Nephron (organoid): ENCODE measurements around the gene FGF2.

Experiments used
- H3K27ac Mint-ChIP-seq, 3 experiments: 2 replicates each; pipeline ENCODE4 v1.8.0; 2020; ENCODE audit warnings: mixed read lengths in 3 of 3, mild to moderate bottlenecking in 2 of 3, moderate library complexity in 1 of 3
- H3K27me3 Mint-ChIP-seq: 2 replicates; pipeline ENCODE4 v1.8.0; 2021; ENCODE audit warnings: low read depth, mild to moderate bottlenecking, moderate library complexity, mixed read lengths
- H3K36me3 Mint-ChIP-seq: 2 replicates; pipeline ENCODE4 v1.8.0; 2020; ENCODE audit warnings: low read depth, mixed read lengths
- H3K4me1 Mint-ChIP-seq: 2 replicates; pipeline ENCODE4 v1.8.0; 2020; ENCODE audit warnings: mixed read lengths
- H3K4me3 Mint-ChIP-seq, 3 experiments: 2 replicates each; pipeline ENCODE4 v1.8.0; 2020; ENCODE audit warnings: mild to moderate bottlenecking in 3 of 3, mixed read lengths in 3 of 3, moderate library complexity in 2 of 3
- H3K9me3 Mint-ChIP-seq: 2 replicates; pipeline ENCODE4 v1.8.0; 2020; ENCODE audit warnings: mixed read lengths
- TF ChIP-seq, protein P1 (sequence below), 3 experiments: fragments of 200-600 bp; sonication (generic); IDR thresholded peaks; one replicate each; pipeline ENCODE4 v1.5.0; 2021; ENCODE audit warnings: antibody characterized with exemption in 3 of 3; ENCODE audit not compliant: unreplicated experiment in 3 of 3

The FGF2 gene

DNA sequence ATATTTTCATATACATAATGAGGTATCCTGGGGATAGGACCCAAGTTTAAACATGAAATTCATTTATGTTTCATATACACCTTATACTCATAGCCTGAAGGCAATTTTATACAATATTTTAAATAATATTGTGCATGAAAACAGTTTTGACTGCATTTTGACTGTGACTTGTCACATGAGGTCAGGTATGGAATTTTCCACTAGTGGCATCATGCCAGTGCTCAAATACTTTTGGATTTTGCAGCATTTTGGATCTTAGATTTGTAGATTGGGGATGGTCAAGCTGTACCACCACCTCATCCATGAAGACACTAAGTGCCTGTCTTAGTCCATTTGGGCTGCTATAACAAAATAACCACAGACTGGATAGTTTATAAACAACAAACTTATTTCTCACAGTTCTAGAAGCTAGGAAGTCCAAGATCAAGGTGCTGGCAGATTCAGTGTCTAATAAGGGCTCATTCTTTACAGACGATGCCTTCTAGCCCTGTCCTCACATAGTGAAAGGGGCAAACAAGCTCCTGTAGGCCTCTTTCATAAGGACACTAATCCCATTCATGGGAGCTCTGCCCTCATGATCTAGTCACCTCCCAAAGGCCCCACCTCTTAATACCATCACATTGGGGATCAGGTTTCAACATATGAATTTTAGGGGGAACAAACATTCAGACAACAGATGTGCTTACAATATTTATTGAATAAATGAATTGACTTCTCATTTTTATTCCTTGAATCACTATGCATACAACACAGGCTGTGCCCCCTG lies 86.4 kb downstream of the FGF2 start:
- no peak overlapping the region for H3K4me3 Mint-ChIP-seq
- H3K27ac Mint-ChIP-seq = no peak overlapping the region
- TF ChIP-seq, protein P1, sequence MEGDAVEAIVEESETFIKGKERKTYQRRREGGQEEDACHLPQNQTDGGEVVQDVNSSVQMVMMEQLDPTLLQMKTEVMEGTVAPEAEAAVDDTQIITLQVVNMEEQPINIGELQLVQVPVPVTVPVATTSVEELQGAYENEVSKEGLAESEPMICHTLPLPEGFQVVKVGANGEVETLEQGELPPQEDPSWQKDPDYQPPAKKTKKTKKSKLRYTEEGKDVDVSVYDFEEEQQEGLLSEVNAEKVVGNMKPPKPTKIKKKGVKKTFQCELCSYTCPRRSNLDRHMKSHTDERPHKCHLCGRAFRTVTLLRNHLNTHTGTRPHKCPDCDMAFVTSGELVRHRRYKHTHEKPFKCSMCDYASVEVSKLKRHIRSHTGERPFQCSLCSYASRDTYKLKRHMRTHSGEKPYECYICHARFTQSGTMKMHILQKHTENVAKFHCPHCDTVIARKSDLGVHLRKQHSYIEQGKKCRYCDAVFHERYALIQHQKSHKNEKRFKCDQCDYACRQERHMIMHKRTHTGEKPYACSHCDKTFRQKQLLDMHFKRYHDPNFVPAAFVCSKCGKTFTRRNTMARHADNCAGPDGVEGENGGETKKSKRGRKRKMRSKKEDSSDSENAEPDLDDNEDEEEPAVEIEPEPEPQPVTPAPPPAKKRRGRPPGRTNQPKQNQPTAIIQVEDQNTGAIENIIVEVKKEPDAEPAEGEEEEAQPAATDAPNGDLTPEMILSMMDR (IDR thresholded peaks at IDR 0.05; ENCODE audit: unreplicated experiment in 3 of 3) = no peak
- peaks cover 20% of the 10 kb centered on the region for H3K36me3 Mint-ChIP-seq
- no peaks in the 10 kb centered on the region for H3K9me3 Mint-ChIP-seq
- no peaks in the 10 kb centered on the region for H3K4me1 Mint-ChIP-seq
- no peaks in the 10 kb centered on the region for H3K27me3 Mint-ChIP-seq

DNA sequence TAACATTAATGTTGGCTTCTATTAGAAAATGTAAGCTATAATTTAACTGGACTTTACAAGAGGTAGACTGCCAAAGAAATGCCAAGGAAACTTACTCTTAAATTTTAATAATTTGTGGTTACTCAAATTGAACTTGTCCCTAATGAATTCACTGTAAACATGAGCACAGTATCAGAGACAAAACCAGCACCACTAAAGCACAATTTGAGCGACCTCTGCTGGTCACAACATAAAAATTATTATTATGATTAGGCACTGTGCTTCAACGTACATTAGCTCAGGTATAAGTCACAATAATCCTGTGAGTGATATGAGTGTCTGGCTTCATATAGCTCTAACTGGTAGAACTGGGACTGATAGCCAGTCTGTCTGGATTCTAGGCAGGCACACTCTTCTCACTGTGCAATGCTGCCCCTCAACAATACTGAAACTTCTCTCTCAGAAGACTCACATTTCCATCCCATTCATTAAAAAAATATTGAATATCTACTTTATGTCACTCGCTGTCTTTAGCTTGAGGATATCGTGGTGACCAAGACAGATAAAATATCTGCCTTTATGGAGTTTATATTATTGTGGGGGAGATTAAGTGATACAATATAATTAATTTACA lies 87.8 kb downstream of the FGF2 start:
- Mint-ChIP-seq H3K27ac (no peak overlapping the region), H3K36me3 (peaks cover 15% of the 10 kb centered on the region), H3K9me3 (no peaks in the 10 kb centered on the region), H3K4me3 (no peak overlapping the region), H3K27me3 (no peaks in the 10 kb centered on the region), H3K4me1 (no peaks in the 10 kb centered on the region)
- TF ChIP-seq, protein P1 (IDR thresholded peaks at IDR 0.05; ENCODE audit: unreplicated experiment in 3 of 3) = peak; percentile 34 to 45 (median 35)

DNA sequence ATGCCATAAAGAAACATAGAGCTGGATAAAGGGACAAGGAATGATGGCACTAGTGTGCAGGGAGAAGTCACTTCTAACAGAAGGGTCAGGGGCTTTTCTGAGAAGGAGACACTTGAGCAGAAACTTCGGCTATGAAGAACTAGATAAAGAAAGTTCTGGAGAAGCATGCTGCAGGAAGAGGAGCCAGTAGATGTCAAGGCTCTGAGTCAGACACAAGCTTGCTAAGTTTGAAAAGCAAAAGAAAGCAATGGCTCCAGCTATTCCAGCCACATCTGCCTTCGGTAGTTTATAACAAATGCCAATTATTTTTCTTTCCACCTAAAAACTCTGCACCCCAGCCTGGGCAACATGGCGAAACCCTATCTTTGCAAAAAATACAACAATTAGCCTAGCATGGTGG lies 88.3 kb downstream of the FGF2 start:
- H3K4me1 Mint-ChIP-seq = no peaks in the 10 kb centered on the region
- H3K4me3 Mint-ChIP-seq = no peak overlapping the region
- H3K27ac Mint-ChIP-seq = no peak overlapping the region
- no peaks in the 10 kb centered on the region for H3K27me3 Mint-ChIP-seq
- TF ChIP-seq, protein P1 (IDR thresholded peaks at IDR 0.05; ENCODE audit: unreplicated experiment in 3 of 3) = no peak
- H3K9me3 Mint-ChIP-seq = no peaks in the 10 kb centered on the region
- peaks cover 15% of the 10 kb centered on the region for H3K36me3 Mint-ChIP-seq

DNA sequence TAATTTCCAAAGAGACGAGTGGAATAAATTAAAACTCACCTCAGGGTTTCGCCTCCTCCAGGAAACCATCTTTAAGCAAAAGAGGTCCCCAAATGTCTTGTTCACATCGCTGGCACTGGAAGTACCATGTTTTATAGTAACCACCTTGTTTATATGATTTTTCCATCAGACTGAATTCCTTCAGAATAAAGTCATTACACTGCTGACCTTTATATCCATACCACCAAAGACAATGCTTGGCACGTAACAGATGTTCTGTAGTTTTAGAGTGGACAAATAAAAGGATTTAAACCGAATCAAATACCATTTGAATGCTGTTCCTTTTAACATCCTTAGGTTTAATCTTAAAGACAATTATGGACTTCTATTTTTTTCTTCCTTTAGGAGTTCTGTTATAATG lies 91.1 kb downstream of the FGF2 start:
- Mint-ChIP-seq H3K4me1 (no peaks in the 10 kb centered on the region), H3K27me3 (no peaks in the 10 kb centered on the region), H3K4me3 (no peak overlapping the region), H3K36me3 (peaks cover 5% of the 10 kb centered on the region), H3K27ac (no peak overlapping the region), H3K9me3 (no peaks in the 10 kb centered on the region)
- TF ChIP-seq, protein P1 (IDR thresholded peaks at IDR 0.05; ENCODE audit: unreplicated experiment in 3 of 3) = no peak

DNA sequence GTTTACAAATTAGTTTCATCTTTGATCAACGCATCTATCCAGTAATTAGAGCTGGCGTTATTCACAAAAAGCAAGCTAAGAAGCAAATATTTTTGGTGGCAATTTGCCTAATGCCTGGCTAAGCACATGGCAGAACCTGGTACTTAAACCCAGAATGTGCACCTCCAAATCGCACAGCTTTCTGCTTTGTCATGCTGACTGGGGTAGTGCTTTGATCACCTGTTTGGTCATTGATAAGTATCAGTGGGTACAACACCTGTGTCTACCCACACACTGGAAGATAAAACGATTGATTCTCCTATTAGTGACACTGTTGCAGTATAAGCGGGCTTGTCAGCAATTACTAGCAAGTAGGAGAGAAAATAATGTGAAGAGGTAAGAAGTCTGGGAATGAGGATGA lies 93.8 kb downstream of the FGF2 start:
- Mint-ChIP-seq H3K4me1 (no peaks in the 10 kb centered on the region), H3K9me3 (no peaks in the 10 kb centered on the region), H3K36me3 (peaks cover 5% of the 10 kb centered on the region), H3K27me3 (no peaks in the 10 kb centered on the region), H3K4me3 (peak overlapping the region; percentile 79 to 100 (median 81)), H3K27ac (peak overlapping the region in 2 of 3 experiments; percentile 34 to 43)
- TF ChIP-seq, protein P1 (IDR thresholded peaks at IDR 0.05; ENCODE audit: unreplicated experiment in 3 of 3) = no peak
